Measurements from ENCODE around the gene FANK1. TPM values are rescaled to one million over a fixed set of nuclear protein-coding genes. Genes with fewer than 3 reads are reported as not detected.

Gene FANK1
- total and polyA plus RNA-seq, 7 experiments from 2014 or later: 0.35 to 0.67 (median 0.37) TPM; not detected in 4

DNA sequence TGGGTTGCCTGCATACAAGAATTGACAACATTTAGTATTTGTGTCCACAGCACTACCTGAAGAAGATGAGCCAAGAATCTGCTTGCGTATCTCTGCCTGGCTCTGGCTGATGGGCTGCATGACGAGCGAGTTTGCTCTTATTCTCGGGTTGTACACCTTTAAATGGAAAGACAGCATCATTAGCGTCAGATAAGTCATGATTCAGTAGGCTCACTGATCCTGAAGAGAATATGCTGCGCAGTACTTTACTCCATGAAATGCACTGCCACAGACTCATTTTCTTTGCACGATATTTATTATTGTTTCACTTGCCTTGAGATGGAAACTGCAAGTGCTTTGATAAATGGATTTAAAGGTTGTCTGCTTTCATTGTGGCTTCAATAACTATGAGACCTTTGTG is 43.9 kb upstream of the FANK1 start:
- DNase-seq (no peak), ATAC-seq (no peak)
- Histone ChIP-seq H3K27me3 (ENCODE audit: control insufficient read depth in 2 of 2, insufficient read depth in 2 of 2, low read length in 2 of 2) (no peaks in the 10 kb centered on the region), H3K9me3 (ENCODE audit: control insufficient read depth in 2 of 3, low read length in 3 of 3) (no peaks in the 10 kb centered on the region), H3K27ac (ENCODE audit: low read depth, low read length) (no peak overlapping the region), H3K4me3 (ENCODE audit: low read length) (no peak overlapping the region), H3K4me1 (ENCODE audit: control insufficient read depth in 2 of 2, insufficient read depth in 2 of 2, low read length in 2 of 2) (no peaks in the 10 kb centered on the region), H3K36me3 (ENCODE audit: control insufficient read depth in 2 of 3, insufficient read depth in 3 of 3, low read length in 3 of 3) (peaks cover 0 to 16% (median 0%) of the 10 kb centered on the region in 3 experiments)
- H3K9me3 Mint-ChIP-seq: no peaks in the 10 kb centered on the region
- peaks cover 10 to 30% (median 21%) of the 10 kb centered on the region in 5 donors for H3K36me3 Mint-ChIP-seq
- no peak overlapping the region for H3K4me3 Mint-ChIP-seq
- ChIA-PET POLR2A (no interaction called here), CTCF (no interaction called here)
- no peaks in the 10 kb centered on the region for H3K4me1 Mint-ChIP-seq
- intact Hi-C loops (cut with micrococcal nuclease): no loop called here
- no peaks in the 10 kb centered on the region for H3K27me3 Mint-ChIP-seq
- peak overlapping the region in 1 of 9 donors; percentile 14 for H3K27ac Mint-ChIP-seq

DNA sequence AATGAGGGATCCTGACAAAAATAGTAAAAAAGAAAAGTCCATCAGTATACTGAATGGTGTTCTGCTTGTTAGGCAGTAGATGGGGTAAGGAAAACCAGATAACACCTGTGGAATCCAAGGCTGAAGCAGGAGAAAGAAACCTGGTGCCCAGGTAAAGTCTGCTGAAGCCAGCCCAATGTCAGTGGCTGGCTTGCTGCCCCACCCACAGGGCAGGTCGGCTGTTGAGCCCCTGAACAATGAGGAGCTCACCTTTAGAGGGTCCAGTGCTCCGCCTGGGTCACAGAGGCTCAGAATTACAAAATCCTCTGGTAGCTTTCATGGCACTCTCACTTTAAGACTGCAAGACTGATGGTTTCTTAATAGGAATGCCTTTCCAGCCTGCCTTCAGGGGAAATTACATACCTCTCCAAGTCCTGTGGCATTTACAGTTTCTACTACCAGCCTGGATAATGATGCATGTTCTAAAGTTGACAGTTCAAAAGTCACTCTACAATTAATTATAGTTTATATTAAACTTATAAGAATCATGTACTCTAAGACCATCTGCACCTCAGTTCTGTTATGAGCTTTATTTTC is 39.1 kb upstream of the FANK1 start:
- H3K9me3 ChIP-seq (ENCODE audit: control insufficient read depth in 2 of 3, low read length in 3 of 3): no peaks in the 10 kb centered on the region
- no peaks in the 10 kb centered on the region for H3K27me3 Mint-ChIP-seq
- no peak overlapping the region for H3K4me3 ChIP-seq (ENCODE audit: low read length)
- H3K4me1 Mint-ChIP-seq: no peaks in the 10 kb centered on the region
- intact Hi-C loops (cut with micrococcal nuclease): no loop called here
- H3K9me3 Mint-ChIP-seq: no peaks in the 10 kb centered on the region
- no peaks in the 10 kb centered on the region for H3K4me1 ChIP-seq (ENCODE audit: control insufficient read depth in 2 of 2, insufficient read depth in 2 of 2, low read length in 2 of 2)
- no peak overlapping the region for H3K27ac ChIP-seq (ENCODE audit: low read depth, low read length)
- H3K36me3 Mint-ChIP-seq: peaks cover 0 to 9% (median 7%) of the 10 kb centered on the region in 5 donors
- POLR2A ChIA-PET: no interaction called here
- no peak overlapping the region for H3K27ac Mint-ChIP-seq
- DNase-seq (no peak), ATAC-seq (no peak)
- no peaks in the 10 kb centered on the region for H3K27me3 ChIP-seq (ENCODE audit: control insufficient read depth in 2 of 2, insufficient read depth in 2 of 2, low read length in 2 of 2)
- H3K4me3 Mint-ChIP-seq: no peak overlapping the region
- CTCF ChIA-PET: no interaction called here
- H3K36me3 ChIP-seq (ENCODE audit: control insufficient read depth in 2 of 3, insufficient read depth in 3 of 3, low read length in 3 of 3): peaks cover 0 to 8% (median 0%) of the 10 kb centered on the region in 3 experiments

DNA sequence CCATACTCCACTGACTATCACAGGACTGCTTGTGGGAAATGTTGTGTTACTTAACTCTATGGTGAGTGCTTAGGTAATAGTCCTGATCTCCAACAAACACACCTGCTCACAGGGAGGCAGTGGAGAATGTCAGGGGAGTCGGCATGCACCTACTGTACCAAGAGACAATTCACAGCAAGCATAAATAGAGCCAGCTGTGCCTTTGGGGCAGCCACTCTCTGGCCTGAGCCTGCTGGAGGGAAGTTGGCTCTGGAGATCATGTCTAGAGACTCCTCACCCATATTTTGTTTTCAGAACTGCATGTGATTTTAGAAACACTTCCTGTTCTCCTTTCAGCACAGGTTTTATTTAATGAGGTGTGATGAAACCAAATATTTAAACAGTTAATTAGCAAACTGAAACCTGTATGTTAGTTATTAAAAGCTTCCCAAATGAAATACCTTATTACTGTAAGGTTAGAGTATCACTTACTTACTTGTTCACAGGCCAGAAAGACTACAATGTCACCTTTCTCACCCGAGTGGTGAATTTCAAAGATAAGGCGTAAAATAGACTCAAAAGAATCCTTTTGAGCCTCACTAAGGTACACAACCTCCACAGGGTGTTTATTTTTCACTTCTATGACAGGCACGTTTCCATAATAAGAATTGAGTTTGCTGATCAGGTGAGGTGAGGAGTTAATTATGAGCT is 37.1 kb upstream of the FANK1 start:
- CTCF ChIA-PET: no interaction called here
- ATAC-seq: no peak
- no peak overlapping the region for H3K27ac ChIP-seq (ENCODE audit: low read depth, low read length)
- Mint-ChIP-seq H3K27me3 (no peaks in the 10 kb centered on the region), H3K27ac (no peak overlapping the region), H3K36me3 (peaks cover 0 to 7% (median 0%) of the 10 kb centered on the region in 5 donors), H3K4me3 (no peak overlapping the region), H3K9me3 (no peaks in the 10 kb centered on the region), H3K4me1 (no peaks in the 10 kb centered on the region)
- no peaks in the 10 kb centered on the region for H3K36me3 ChIP-seq (ENCODE audit: control insufficient read depth in 2 of 3, insufficient read depth in 3 of 3, low read length in 3 of 3)
- POLR2A ChIA-PET: no interaction called here
- no peaks in the 10 kb centered on the region for H3K9me3 ChIP-seq (ENCODE audit: control insufficient read depth in 2 of 3, low read length in 3 of 3)
- H3K4me3 ChIP-seq (ENCODE audit: low read length): no peak overlapping the region
- no peak for DNase-seq
- no peaks in the 10 kb centered on the region for H3K4me1 ChIP-seq (ENCODE audit: control insufficient read depth in 2 of 2, insufficient read depth in 2 of 2, low read length in 2 of 2)
- H3K27me3 ChIP-seq (ENCODE audit: control insufficient read depth in 2 of 2, insufficient read depth in 2 of 2, low read length in 2 of 2): no peaks in the 10 kb centered on the region
- intact Hi-C loops (cut with micrococcal nuclease): no loop called here

DNA sequence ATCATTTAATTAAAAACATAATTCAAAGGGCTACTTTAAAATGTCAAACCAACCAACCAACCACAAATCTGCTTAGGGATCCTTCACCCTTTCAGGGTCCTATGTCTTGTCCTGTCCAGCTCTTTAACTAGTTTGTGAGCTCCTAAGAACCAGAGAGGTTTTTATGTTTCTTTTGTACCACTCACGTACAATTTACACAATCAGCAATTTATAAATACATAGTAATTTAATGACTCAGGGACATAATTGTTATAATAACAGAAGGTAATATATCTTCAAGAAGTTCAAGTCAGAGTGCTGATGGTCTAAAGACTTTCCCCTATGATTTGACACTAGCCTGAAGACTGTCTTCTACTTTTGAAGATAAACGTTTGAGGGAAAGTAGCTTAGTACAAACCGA is 31.2 kb upstream of the FANK1 start:
- Histone ChIP-seq H3K4me3 (ENCODE audit: low read length) (no peak overlapping the region), H3K27me3 (ENCODE audit: control insufficient read depth in 2 of 2, insufficient read depth in 2 of 2, low read length in 2 of 2) (no peaks in the 10 kb centered on the region), H3K36me3 (ENCODE audit: control insufficient read depth in 2 of 3, insufficient read depth in 3 of 3, low read length in 3 of 3) (peaks cover 0 to 12% (median 0%) of the 10 kb centered on the region in 3 experiments), H3K4me1 (ENCODE audit: control insufficient read depth in 2 of 2, insufficient read depth in 2 of 2, low read length in 2 of 2) (no peaks in the 10 kb centered on the region), H3K27ac (ENCODE audit: low read depth, low read length) (no peak overlapping the region), H3K9me3 (ENCODE audit: control insufficient read depth in 2 of 3, low read length in 3 of 3) (no peaks in the 10 kb centered on the region)
- intact Hi-C loops (cut with micrococcal nuclease): loop anchor here (5.0 kb wide), 2 partner anchors 882 to 1712 kb away; no protein-coding TSS in a partner anchor
- POLR2A ChIA-PET: no interaction called here
- no peak for ATAC-seq
- CTCF ChIA-PET: interaction anchor here (0.5 kb wide), 1 partner anchor 451 kb away, joined by 3 read pairs; no protein-coding TSS in a partner anchor
- Mint-ChIP-seq H3K27ac (no peak overlapping the region), H3K27me3 (no peaks in the 10 kb centered on the region), H3K9me3 (no peaks in the 10 kb centered on the region), H3K36me3 (peaks cover 0 to 17% (median 0%) of the 10 kb centered on the region in 5 donors), H3K4me3 (no peak overlapping the region), H3K4me1 (peaks cover 0 to 2% (median 0%) of the 10 kb centered on the region in 7 donors)
- no peak for DNase-seq

DNA sequence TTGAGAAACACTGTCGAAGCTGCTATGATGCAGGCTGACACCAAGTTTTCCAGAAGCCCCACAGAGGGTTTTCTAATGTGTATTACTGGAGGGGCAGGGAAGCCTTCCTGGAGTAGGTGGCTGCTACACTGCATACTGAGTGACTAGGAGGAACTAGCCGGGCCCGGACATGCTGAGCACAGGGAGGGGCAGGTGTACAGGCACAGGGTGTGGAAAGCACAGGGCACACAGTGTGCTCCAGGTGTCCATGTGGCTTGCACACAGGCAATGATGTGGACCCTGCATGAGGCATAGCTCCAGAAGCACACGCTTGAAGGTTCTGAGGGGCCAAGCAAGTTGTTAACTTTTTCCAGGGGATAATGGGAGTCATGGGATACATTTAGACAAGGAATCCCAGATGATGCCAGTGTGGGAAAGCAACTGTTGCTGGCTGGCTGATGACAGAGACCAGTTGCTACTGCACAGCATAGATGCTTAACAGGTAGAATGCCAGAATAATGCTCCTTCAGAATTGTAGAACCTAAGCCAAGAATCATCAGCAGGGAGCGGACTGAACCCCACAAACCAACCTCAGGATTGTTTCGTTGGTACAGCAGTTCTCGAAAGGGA is 29.8 kb upstream of the FANK1 start:
- ChIA-PET POLR2A (no interaction called here), CTCF (interaction anchor here (1.6 kb wide), 1 partner anchor 10 kb away, joined by 3 read pairs; no protein-coding TSS in a partner anchor)
- H3K4me1 Mint-ChIP-seq: peaks cover 0 to 2% (median 0%) of the 10 kb centered on the region in 7 donors
- H3K4me3 ChIP-seq (ENCODE audit: low read length): no peak overlapping the region
- no peak overlapping the region for H3K27ac ChIP-seq (ENCODE audit: low read depth, low read length)
- peaks cover 0 to 17% (median 0%) of the 10 kb centered on the region in 5 donors for H3K36me3 Mint-ChIP-seq
- H3K36me3 ChIP-seq (ENCODE audit: control insufficient read depth in 2 of 3, insufficient read depth in 3 of 3, low read length in 3 of 3): peaks cover 0 to 12% (median 0%) of the 10 kb centered on the region in 3 experiments
- no peaks in the 10 kb centered on the region for H3K27me3 Mint-ChIP-seq
- no peaks in the 10 kb centered on the region for H3K27me3 ChIP-seq (ENCODE audit: control insufficient read depth in 2 of 2, insufficient read depth in 2 of 2, low read length in 2 of 2)
- DNase-seq (no peak), ATAC-seq (no peak)
- H3K9me3 ChIP-seq (ENCODE audit: control insufficient read depth in 2 of 3, low read length in 3 of 3): no peaks in the 10 kb centered on the region
- H3K4me1 ChIP-seq (ENCODE audit: control insufficient read depth in 2 of 2, insufficient read depth in 2 of 2, low read length in 2 of 2): no peaks in the 10 kb centered on the region
- H3K9me3 Mint-ChIP-seq: no peaks in the 10 kb centered on the region
- no peak overlapping the region for H3K27ac Mint-ChIP-seq
- H3K4me3 Mint-ChIP-seq: no peak overlapping the region
- intact Hi-C loops (cut with micrococcal nuclease): loop anchor here (5.0 kb wide), 2 partner anchors 881 to 1711 kb away; no protein-coding TSS in a partner anchor

DNA sequence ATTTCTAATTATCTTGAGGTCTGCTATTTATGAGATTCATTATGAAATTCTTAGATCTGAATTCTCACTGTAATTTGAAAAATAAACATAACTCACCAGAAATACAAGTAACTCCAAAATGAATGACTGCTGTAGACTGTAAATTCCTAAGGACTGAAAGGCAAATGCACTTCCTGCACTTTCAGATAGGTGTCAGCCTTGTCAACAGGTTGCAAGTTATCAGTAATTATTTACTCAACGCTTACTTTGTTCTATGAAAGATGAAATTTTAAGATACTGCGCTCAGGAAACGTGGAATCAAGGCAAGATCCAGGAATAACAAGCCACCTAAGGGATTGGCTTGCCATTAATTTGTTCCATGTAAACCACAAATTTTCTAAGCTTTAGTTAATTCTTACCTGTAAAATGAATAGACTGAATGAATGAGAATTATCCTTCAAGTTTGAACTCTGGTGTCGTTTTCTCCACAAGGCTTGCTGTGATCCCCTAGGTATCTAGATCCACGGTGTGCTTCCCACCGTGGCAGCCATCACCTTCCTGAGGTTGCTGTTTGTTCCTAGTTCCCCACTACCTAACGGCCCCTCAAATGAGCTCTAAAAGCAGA is 27.9 kb upstream of the FANK1 start:
- peaks cover 0 to 4% (median 0%) of the 10 kb centered on the region in 7 donors for H3K4me1 Mint-ChIP-seq
- H3K36me3 Mint-ChIP-seq: peaks cover 0 to 17% (median 0%) of the 10 kb centered on the region in 5 donors
- Histone ChIP-seq H3K4me3 (ENCODE audit: low read length) (no peak overlapping the region), H3K27me3 (ENCODE audit: control insufficient read depth in 2 of 2, insufficient read depth in 2 of 2, low read length in 2 of 2) (no peaks in the 10 kb centered on the region), H3K36me3 (ENCODE audit: control insufficient read depth in 2 of 3, insufficient read depth in 3 of 3, low read length in 3 of 3) (peaks cover 0 to 12% (median 0%) of the 10 kb centered on the region in 3 experiments), H3K4me1 (ENCODE audit: control insufficient read depth in 2 of 2, insufficient read depth in 2 of 2, low read length in 2 of 2) (no peaks in the 10 kb centered on the region), H3K27ac (ENCODE audit: low read depth, low read length) (no peak overlapping the region), H3K9me3 (ENCODE audit: control insufficient read depth in 2 of 3, low read length in 3 of 3) (no peaks in the 10 kb centered on the region)
- H3K27me3 Mint-ChIP-seq: no peaks in the 10 kb centered on the region
- H3K27ac Mint-ChIP-seq: no peak overlapping the region
- H3K9me3 Mint-ChIP-seq: no peaks in the 10 kb centered on the region
- intact Hi-C loops (cut with micrococcal nuclease): loop anchor here (1.0 to 5.0 kb wide), 4 partner anchors 228 to 1986 kb away; no protein-coding TSS in a partner anchor
- no peak overlapping the region for H3K4me3 Mint-ChIP-seq
- DNase-seq (peak in 6 of 9 donors; percentile 13 to 31 (median 17)), ATAC-seq (peak; percentile 52)
- ChIA-PET CTCF (interaction anchor here (0.6 kb wide), 2 partner anchors 108 to 1563 kb away, joined by 3 read pairs; no protein-coding TSS in a partner anchor), POLR2A (no interaction called here)
